Fibroblast of villous mesenchyme (primary cell): ENCODE measurements around the gene RTL10. TPM values are rescaled to one million over a fixed set of nuclear protein-coding genes. Genes with fewer than 3 reads are reported as not detected.

ENCODE experiments used
- DNase-seq: peaks from one replicate; pipeline ENCODE4 v3.0.0-alpha.2; 2010; ENCODE audit warnings: low read depth
- H3K4me3 ChIP-seq: 2 replicates; pipeline ENCODE4 v1.5.1; 2011; ENCODE audit warnings: low read depth, mild to moderate bottlenecking, low read length
- total RNA-seq: library from RNA; depleted of rRNA; stranded (reverse); fragments of >200 nt; gene quantifications from 2 replicates; pipeline ENCODE4 v1.2.3, GENCODE V29; 2012
- TF ChIP-seq, protein P1 (sequence below): IDR thresholded peaks from 2 replicates; pipeline ENCODE4 v1.5.1; 2012; ENCODE audit warnings: low read depth, mild to moderate bottlenecking, low read length; ENCODE audit not compliant: insufficient read depth

RTL10 gene
- total RNA-seq, 1 donor: 15.1 TPM

DNA sequence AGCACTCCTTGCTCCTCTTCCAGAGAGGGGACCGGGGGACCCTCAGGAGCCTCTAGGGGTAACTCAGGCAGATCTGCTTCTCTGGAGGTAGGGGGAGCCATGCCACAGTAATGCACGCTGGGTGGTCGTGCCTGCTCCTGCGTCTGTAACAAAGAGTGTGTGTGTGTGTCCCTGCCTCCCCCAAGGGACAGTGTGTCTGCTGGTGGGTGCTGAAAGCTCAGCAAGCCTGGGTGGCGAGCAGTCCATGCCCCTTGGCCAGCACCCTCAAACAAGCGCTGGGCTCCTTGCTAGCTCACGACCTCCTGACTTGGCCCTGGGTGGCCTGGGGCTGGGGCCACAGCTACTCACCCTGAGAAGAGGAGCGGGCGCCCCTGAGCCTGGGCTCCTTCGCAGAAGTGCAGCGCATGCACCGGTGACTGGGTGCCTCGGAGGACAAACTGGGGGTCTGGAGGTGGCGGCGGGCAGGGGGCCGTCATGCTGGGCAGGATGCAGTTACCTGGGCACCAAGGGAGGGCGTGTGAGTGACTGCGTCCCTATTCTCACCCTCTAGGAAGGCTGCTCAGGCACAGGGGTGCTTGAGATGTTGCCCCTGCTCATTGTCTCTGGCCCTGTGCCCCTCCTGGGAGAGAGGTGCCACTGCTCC is 33.7 kb downstream of the RTL10 start:
- DNase-seq: no peak
- TF ChIP-seq, protein P1, sequence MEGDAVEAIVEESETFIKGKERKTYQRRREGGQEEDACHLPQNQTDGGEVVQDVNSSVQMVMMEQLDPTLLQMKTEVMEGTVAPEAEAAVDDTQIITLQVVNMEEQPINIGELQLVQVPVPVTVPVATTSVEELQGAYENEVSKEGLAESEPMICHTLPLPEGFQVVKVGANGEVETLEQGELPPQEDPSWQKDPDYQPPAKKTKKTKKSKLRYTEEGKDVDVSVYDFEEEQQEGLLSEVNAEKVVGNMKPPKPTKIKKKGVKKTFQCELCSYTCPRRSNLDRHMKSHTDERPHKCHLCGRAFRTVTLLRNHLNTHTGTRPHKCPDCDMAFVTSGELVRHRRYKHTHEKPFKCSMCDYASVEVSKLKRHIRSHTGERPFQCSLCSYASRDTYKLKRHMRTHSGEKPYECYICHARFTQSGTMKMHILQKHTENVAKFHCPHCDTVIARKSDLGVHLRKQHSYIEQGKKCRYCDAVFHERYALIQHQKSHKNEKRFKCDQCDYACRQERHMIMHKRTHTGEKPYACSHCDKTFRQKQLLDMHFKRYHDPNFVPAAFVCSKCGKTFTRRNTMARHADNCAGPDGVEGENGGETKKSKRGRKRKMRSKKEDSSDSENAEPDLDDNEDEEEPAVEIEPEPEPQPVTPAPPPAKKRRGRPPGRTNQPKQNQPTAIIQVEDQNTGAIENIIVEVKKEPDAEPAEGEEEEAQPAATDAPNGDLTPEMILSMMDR: no peak

DNA sequence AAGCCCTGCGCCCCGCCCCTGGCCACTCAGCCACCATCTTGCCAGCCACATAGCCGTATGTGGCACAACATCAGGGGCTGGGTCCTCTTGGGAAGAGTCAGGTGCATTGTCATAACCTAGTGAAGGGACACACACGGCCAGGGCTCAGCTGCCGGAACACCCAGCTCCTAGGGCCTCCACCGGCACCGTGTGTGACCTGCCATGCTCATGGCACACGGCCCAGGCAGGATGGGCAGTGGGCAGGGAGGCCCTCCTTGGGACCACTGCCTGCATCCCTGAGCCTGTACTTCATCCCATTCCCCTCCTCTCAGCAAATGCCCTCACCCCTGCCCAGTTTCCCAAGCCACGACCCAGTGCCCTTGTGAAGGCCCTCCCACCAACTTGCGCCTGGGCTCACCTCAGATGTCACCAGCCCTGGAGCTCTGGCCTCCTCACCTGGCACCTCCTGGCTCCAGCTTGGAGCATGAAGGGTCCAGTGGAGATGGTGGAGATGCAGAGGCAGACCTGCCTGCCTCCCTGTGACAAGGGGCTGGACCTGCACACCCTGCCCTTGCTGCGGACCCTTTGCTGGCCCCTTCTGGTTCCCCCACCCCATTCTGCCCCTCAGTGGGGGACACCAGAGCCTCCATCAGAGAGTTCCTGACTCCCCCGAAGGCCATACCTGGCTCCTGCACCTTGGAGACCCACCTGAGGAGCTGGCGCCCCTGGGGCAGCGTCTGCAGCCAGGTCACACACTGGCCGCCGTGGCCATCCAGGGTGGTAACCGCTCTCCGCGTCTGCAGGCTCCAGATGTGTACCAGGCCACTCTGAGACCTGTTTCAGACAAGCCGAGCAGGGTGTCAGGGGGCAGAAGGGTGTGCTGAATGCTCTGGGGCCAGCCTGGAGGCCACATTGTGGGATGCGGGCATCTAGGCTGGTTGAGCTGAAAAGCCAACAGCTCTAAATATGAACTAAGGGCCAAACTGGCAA is 34.5 kb downstream of the RTL10 start:
- DNase-seq: no peak
- TF ChIP-seq, protein P1: no peak
- no peak overlapping the region for H3K4me3 ChIP-seq

More for the DNA sequence above, 33.7 kb downstream of the RTL10 start:
- H3K4me3 ChIP-seq: no peak overlapping the region

DNA sequence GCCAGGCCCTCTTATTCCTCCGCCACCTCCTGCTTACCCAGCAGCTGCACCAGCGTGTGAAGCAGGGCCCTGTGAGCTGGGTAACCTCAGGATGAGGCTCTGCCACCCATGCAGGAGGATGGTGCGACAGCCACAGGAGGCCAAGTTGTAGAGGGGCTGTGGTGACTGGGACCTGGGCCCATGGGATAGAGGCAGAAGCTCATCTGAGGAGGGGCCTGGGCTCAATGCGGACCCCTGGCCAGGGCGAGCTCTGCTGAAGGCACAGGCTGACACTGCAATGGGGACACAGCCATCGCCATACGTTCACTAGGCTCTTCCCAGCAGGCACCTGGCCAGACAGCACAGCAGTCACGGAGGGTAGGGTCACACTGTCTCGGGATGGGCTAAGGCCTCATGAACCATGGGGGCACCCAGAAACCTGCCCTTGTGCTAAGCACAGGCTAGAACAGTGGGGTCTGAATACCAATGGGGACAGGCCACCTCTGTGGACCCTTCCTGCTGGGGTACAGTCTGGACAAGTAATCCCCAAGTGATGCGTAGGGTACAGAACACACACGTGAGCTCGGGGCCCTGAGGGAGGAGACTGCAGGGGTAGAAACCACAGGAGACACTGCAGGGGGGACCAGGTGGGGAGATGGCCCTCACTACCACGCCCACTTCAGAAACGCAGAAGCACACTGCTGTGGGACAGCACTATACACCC is 35.3 kb downstream of the RTL10 start:
- no peak for DNase-seq
- TF ChIP-seq, protein P1: no peak
- no peak overlapping the region for H3K4me3 ChIP-seq

DNA sequence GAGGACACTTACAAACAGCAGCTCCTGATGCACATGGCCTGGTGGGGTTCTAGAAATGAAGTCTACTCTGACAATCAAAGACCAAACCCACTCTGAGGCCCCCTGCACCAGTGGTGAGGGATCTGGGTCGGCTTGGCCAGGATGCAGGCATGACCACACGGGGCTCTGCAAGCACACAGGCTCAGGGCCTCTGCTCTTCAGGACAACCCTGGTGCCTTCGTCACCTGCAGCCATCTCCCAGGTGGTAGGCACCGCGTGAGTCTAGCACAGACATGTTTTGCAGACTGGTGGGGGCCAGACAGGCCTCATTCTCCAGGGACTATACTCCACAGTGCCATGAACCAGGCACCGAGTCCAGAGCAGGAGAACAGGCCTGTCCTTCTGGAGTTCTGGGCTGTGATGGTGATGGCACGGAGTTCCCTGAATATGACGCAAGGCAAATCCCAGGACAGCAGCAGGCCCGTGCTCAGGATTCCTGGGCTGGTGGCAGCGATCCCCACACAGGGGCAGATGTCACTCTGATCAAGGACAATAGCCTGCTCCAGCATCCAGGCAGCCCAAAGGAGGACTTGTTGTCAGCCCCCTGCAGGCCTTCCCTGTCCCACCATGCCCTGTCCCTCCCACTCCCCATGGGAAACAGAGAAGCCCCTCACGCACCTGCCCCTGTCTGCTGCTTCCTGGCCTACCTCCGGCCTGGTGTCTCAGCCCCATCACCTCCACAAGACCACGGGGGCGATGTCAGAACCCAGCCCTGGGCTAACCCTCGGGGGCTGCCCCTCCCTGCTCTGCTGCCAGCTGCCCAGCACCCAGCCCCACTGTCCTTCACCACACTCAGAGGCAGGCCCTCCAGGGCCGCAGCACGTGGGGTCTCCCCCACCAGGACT is 36.1 kb downstream of the RTL10 start:
- TF ChIP-seq, protein P1: no peak
- DNase-seq: no peak
- no peak overlapping the region for H3K4me3 ChIP-seq

DNA sequence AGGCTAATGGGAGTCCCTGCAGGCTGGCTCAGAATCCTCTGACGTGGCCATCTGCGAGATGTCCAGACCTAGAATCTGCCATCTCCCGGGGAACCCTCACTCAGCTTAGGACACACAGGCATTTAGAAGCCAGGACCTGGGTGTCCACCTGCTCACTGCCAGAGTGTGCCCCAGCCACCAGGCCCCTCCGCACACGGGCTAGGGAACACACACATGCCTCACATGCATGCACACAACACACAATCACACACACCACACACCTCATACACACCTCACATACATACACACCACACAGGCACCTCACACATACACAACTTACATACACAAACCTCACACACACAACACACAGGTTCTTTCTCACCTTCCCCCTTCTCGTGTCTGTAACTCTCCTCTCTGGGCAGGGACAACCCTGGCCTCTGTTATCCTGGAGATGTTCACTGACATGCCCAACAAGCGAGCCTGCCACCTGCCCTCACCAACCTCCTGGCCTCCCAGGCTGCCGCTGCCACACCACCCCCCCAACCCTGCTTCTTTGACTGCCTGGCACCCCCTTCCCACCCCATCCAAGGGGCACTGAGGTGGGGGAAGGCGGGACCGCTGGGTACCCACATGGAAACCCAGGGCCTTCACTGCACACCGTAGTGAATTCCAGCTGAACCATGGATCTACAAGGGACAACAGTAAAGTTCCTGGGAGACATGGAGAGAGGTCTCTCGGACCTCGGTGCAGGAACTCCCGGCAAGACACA is 38.1 kb downstream of the RTL10 start:
- H3K4me3 ChIP-seq: no peak overlapping the region
- TF ChIP-seq, protein P1: no peak
- DNase-seq: no peak
